ENCODE measurements around the gene PPP2CA. TPM values are rescaled to one million over a fixed set of nuclear protein-coding genes. Genes with fewer than 3 reads are reported as not detected.

The PPP2CA gene
- total and polyA plus RNA-seq, 2 of the 4 experiments (the other 2 are of a cell fraction), result 70.6 to 73.6 TPM

- Histone ChIP-seq H3K23ac (ENCODE audit: low read depth, low read length) (0 out of 2 replicates have a peak overlapping the region, but pooled peaks have one; percentile 53), H3K9ac (ENCODE audit: low read depth, low read length) (no peak overlapping the region), H3K4ac (ENCODE audit: low read depth, low read length) (no peak overlapping the region; the same call in 1 of the 2 replicates), H3K9me3 (ENCODE audit: control insufficient read depth, insufficient read depth, low read length) (no peaks in the 10 kb centered on the region), H3K4me2 (ENCODE audit: low read depth, low read length) (no peak overlapping the region), H3K4me3 (ENCODE audit: insufficient read depth, low read depth, low read length) (no peak overlapping the region), H2AFZ (replicated peaks; ENCODE audit: low read length, poor library complexity) (peak overlapping the region; percentile 5), H3K9me1 (ENCODE audit: insufficient read depth, low read length) (peaks cover 28% of the 10 kb centered on the region), H4K8ac (ENCODE audit: low read depth in 2 of 2, low read length in 2 of 2) (no peak overlapping the region), H3K56ac (ENCODE audit: extremely low read depth, insufficient read depth, low read length) (no peak overlapping the region), H3K36me3 (ENCODE audit: control insufficient read depth, insufficient read depth, low read length) (peaks cover 38% of the 10 kb centered on the region), H2BK120ac (ENCODE audit: low read depth, low read length) (no peak overlapping the region), H3K14ac (replicated peaks; ENCODE audit: low read depth, low read length) (no peak overlapping the region; the same call in 1 of the 2 replicates), H3K18ac (ENCODE audit: low read depth, low read length) (no peak overlapping the region), H2AK5ac (ENCODE audit: low read depth, low read length) (no peak overlapping the region), H2AK9ac (replicated peaks; ENCODE audit: low read depth, low read length, poor library complexity) (no peak overlapping the region), H3K27ac (ENCODE audit: insufficient read depth, low read length) (no peak overlapping the region), H2BK5ac (ENCODE audit: low read depth, low read length, poor library complexity, severe bottlenecking) (no peak overlapping the region), H4K91ac (ENCODE audit: insufficient read depth, low read depth, low read length) (no peak overlapping the region), H2BK15ac (ENCODE audit: low read depth, low read length) (no peak overlapping the region), H2BK20ac (ENCODE audit: low read depth, low read length) (no peak overlapping the region; the same call in 1 of the 2 replicates), H4K20me1 (ENCODE audit: insufficient read depth, low read length) (peaks cover 61% of the 10 kb centered on the region), H4K5ac (ENCODE audit: low read depth, low read length) (no peak overlapping the region), H3K4me1 (ENCODE audit: control insufficient read depth, insufficient read depth, low read length) (peaks cover 19% of the 10 kb centered on the region), H3K79me1 (ENCODE audit: low read depth in 1 of 2, low read length in 2 of 2) (peaks cover 38 to 85% of the 10 kb centered on the region in 2 experiments), H3K27me3 (ENCODE audit: control insufficient read depth, insufficient read depth, low read length) (no peaks in the 10 kb centered on the region)
- dilution Hi-C loops (cut with HindIII; ENCODE audit: low sequenced_read_pairs, unreplicated experiment) (no loop called here), intact Hi-C loops (cut with micrococcal nuclease) (no loop called here), in situ Hi-C loops (cut with MboI; ENCODE audit: low sequenced_read_pairs) (no loop called here)
- no peak for ATAC-seq (ENCODE audit: low read depth)
- DNase-seq, result peak; percentile 33
- no TSS peak for BruUV-seq (replicated peaks)
- 80% methylated on average over 1 of the region's 4 CpGs; no CpG with 5 or more reads in 1 of the 2 experiments for WGBS, 2 experiments (ENCODE audit: extremely low coverage in 2 of 2, insufficient read length in 1 of 2)
- CTCF ChIA-PET, result no interaction called here
- POLR2A ChIA-PET (ENCODE audit: unreplicated experiment), result interaction anchor here (0.6 kb wide), 1 partner anchor 138 kb away, joined by 3 read pairs; no protein-coding TSS in a partner anchor
- TF ChIP-seq CEBPB (IDR thresholded peaks at IDR 0.05; ENCODE audit: low read depth, low read length) (no peak), NFE2L2 (IDR thresholded peaks at IDR 0.05; ENCODE audit: low read depth, low read length) (no peak), USF2 (IDR thresholded peaks at IDR 0.05; ENCODE audit: low read depth, low read length) (no peak), SMC3 (IDR thresholded peaks at IDR 0.05; ENCODE audit: low read depth, low read length) (no peak), MAZ (IDR thresholded peaks at IDR 0.05; ENCODE audit: borderline replicate concordance, low read depth, low read length) (no peak), MXI1 (IDR thresholded peaks at IDR 0.05; ENCODE audit: borderline replicate concordance, low read depth, low read length) (no peak), FOS (IDR thresholded peaks at IDR 0.05; ENCODE audit: low read depth, low read length) (no peak), POLR2A (IDR thresholded peaks at IDR 0.05; ENCODE audit: low read depth, low read length) (no peak), BHLHE40 (IDR thresholded peaks at IDR 0.05; ENCODE audit: low read depth, low read length) (no peak), RAD21 (IDR thresholded peaks at IDR 0.05; ENCODE audit: low read length) (no peak), ELK1 (IDR thresholded peaks at IDR 0.05; ENCODE audit: borderline replicate concordance, low read depth, low read length) (no peak), RCOR1 (IDR thresholded peaks at IDR 0.05; ENCODE audit: insufficient replicate concordance, low read length) (no peak), RFX5 (IDR thresholded peaks at IDR 0.05; ENCODE audit: low read depth, low read length) (no peak), MAFK (IDR thresholded peaks at IDR 0.05; ENCODE audit: low read depth, low read length) (no peak), CTCF (conservative IDR thresholded peaks at IDR 0.05; ENCODE audit: low read depth, low read length) (no peak)
Observed at GRCh38 chr5:134149571-134150303, 76.1 kb downstream of the PPP2CA start.

Measured in IMR-90 (cell line).